ENCODE data around the gene DOK4. TPM values are rescaled to one million over a fixed set of nuclear protein-coding genes. Genes with fewer than 3 reads are reported as not detected.
A peak's percentile ranks its signal among the peaks of the same experiment; 100 is the strongest.

Gene DOK4
- total and polyA plus RNA-seq, 9 donors: 9.9 to 34.7 (median 29.2) TPM

GRCh38 chr16:57514791-57515600 lies 28.7 kb upstream of the DOK4 start:
- H3K4me1 ChIP-seq (ENCODE audit: insufficient read depth): no peaks in the 10 kb centered on the region
- intact Hi-C loops (cut with DNase I): loop anchor here (5.0 to 10.0 kb wide), 5 partner anchors 50 to 210 kb away; partner anchors contain the start of gene POLR2C (in 1 of the 4)
- no peaks in the 10 kb centered on the region for H3K36me3 ChIP-seq
- H3K4me3 ChIP-seq: no peak overlapping the region
- DNase-seq: peak in 1 of 5 donors; percentile 2
- no peaks in the 10 kb centered on the region for H3K9me3 ChIP-seq
- no peaks in the 10 kb centered on the region for H3K27me3 ChIP-seq
- TF ChIP-seq EP300 (IDR thresholded peaks at IDR 0.05) (no peak), CTCF (IDR thresholded peaks at IDR 0.05) (no peak)
- H3K27ac ChIP-seq: no peak overlapping the region
- WGBS, 3 donors: 80 to 82% (median 80%) methylated on average over 23 of the region's 23 CpGs

GRCh38 chr16:57514371-57514770 lies 28.1 kb upstream of the DOK4 start:
- TF ChIP-seq EP300 (IDR thresholded peaks at IDR 0.05): no peak
- no peak for TF ChIP-seq CTCF (IDR thresholded peaks at IDR 0.05)
- no peak for TF ChIP-seq POLR2A (IDR thresholded peaks at IDR 0.05)
- DNase-seq: no peak
- Histone ChIP-seq H3K27me3 (no peaks in the 10 kb centered on the region), H3K27ac (no peak overlapping the region), H3K4me3 (no peak overlapping the region), H3K9me3 (no peaks in the 10 kb centered on the region), H3K4me1 (ENCODE audit: insufficient read depth) (no peaks in the 10 kb centered on the region), H3K36me3 (no peaks in the 10 kb centered on the region)
- 58 to 70% (median 61%) methylated on average over 4 of the region's 4 CpGs for WGBS, 3 donors
- intact Hi-C loops (cut with DNase I): loop anchor here in 3 of 4 donors (10.0 kb wide), 3 partner anchors 50 to 210 kb away; partner anchors contain the start of gene POLR2C (in 1 of the 3)

- Histone ChIP-seq H3K9me3 (no peaks in the 10 kb centered on the region), H3K27ac (no peak overlapping the region), H3K36me3 (no peaks in the 10 kb centered on the region), H3K27me3 (no peaks in the 10 kb centered on the region), H3K4me1 (ENCODE audit: insufficient read depth) (no peaks in the 10 kb centered on the region), H3K4me3 (no peak overlapping the region)
- no peak for DNase-seq
- no peak for TF ChIP-seq CTCF (IDR thresholded peaks at IDR 0.05)
- no peak for TF ChIP-seq POLR2A (IDR thresholded peaks at IDR 0.05)
- no peak for TF ChIP-seq EP300 (IDR thresholded peaks at IDR 0.05)
- WGBS, 3 donors: 47 to 66% (median 63%) methylated on average over 14 of the region's 14 CpGs
- intact Hi-C loops (cut with DNase I): loop anchor here in 3 of 4 donors (10.0 kb wide), 3 partner anchors 49 to 209 kb away; partner anchors contain the start of gene POLR2C (in 1 of the 3)
Observed at GRCh38 chr16:57513371-57514102, 27.2 kb upstream of the DOK4 start.

- Histone ChIP-seq H3K4me1 (ENCODE audit: insufficient read depth) (no peaks in the 10 kb centered on the region), H3K27me3 (no peaks in the 10 kb centered on the region), H3K27ac (no peak overlapping the region), H3K4me3 (no peak overlapping the region), H3K36me3 (no peaks in the 10 kb centered on the region), H3K9me3 (no peaks in the 10 kb centered on the region)
- WGBS, 3 donors: 89 to 94% (median 91%) methylated on average over 22 to 23 of the region's 23 CpGs
- intact Hi-C loops (cut with DNase I): loop anchor here in 3 of 4 donors (10.0 kb wide), 3 partner anchors 48 to 208 kb away; partner anchors contain the start of gene POLR2C (in 1 of the 3)
- DNase-seq: no peak
- TF ChIP-seq EP300 (IDR thresholded peaks at IDR 0.05) (no peak), CTCF (IDR thresholded peaks at IDR 0.05) (no peak), POLR2A (IDR thresholded peaks at IDR 0.05) (no peak)
Observed at GRCh38 chr16:57512296-57513001, 26.2 kb upstream of the DOK4 start.
